NK-92 treated with Interleukin-12 subunit alpha and Interleukin-12 subunit beta, amount 100 ng/mL, for 24 hours (cell line): ENCODE data around the gene UQCR10.
A peak's percentile ranks its signal among the peaks of the same experiment; 100 is the strongest.

ENCODE experiments used
- DNase-seq: peaks from one replicate; lab custom pipeline; 2025; lab: John Stamatoyannopoulos, UW

UQCR10 gene

DNA sequence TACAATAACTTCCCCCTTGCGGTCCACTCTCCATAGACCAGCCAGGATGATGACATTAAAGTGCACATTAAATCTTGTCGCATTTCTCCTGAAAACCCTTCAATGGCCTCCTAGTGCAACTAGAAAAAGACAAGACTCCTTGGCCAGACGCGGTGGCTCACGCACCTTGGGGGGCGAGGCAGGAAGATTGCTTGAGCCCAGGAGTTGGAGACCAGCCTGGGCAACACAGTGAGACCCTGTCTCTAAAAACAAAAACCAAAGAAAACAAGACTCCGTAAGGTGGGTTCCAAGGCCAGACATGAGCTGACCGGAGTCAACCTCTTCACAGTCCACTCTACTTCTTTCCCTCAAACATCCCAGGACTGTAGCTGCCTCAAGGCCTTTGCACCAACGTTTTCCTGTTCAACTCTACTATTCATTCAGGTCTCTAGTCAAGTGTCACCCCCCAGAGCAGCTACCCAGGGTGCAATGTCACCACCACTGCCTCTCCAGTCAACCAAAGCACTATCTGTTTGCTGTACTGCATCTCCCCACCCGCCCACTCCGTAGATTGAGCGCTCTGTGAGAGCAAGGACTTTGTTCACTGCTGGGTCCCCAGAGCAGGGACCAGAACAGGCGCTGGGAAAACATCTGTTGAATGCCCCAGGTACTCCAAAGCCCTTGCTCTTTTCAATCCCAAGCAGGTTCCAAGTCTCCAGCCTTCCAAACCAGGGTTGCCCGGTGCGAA lies 1.1 kb upstream of the UQCR10 start:
- no peak for DNase-seq

DNA sequence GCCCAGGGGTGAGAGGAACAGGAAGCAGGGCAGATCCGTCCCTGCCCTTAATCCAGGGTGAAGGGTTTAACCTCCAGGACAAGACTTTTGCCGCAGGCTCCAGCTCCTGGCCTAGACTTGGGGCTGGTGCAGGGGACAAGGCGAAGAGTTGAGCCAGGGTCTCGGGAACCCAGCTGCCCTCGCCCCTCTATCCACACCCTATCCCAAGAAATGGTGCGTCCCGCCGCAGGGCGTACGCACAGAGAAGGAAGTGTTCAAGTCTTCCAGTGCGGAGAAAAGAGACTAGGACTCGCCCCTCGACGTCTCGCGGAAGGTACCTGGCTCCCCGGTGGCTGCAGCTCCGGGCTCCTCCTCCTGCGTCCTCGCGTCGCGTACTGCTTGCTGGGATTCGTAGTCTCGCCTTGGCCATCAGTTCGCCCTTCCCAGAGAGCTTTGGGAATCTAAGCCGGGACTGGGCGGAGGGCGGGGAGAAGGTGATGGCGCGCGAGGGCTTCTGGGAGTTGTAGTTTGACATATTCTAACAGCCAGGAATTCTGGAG lies 468 bp upstream of the UQCR10 start, which contains the start of gene ZMAT5:
Gene ZMAT5 (minus strand): TSS at position 376 of the 539 bp plus-strand sequence. CDS start 18,463 bp downstream, outside the sequence.
- peak; percentile 86 for DNase-seq

DNA sequence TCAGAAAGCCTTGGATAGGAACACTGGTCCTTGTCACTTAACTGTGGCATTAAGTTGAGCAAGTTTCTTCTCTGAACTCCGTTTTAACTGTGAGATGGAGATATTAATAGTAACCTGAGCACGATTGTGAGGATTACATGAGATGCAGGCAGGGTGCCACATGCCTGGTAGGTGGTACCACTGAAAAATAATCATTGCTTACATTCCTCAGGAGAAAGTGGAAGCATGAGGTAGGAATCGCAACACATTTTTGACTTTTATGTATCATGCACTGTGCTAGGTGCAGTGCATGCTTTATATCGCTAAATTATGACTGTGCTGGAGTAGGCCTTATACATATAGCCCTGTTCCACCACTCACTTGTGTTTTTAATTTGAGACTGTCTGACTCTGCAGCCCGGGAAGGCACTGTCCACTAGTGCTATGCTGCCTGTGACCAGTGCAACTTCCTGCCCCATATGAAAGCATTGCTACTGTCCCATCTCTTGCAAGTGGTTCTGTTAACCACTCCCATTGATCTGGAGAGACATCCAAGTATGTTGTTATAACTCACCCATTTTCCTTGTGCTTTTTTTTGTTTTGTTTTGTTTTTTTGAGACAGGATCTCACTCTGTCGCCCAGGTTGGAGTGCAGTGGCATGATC lies 1.0 kb downstream of the UQCR10 start:
- DNase-seq, result no peak

DNA sequence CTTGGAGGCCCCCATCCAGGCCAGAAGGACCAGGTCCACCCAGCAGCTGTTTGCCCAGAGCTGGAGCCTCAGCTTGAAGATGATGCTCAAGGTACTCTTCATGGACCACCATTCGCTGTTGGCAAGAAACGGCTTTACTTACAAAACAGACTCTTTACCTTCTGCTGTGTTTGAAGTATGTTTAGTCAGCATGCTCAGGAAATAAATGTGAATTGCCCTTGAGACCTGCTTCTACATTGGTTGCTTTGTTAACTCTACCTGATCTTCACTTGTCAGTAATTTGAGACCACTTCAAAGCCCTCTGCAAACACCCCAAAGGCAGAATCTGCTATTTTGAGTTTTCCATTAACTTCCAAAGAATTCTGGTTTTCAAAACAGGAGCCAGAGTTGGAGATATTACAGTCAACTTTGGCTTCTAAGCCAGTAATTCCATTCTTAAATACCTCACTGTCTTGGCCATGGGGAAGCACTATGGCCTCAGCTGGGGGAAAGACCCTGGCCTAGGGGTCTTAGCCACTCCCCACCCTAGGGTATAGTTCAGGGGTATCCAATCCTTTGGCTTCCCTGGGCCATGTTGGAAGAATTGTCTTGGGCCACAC lies 2.7 kb downstream of the UQCR10 start:
- DNase-seq, result no peak

DNA sequence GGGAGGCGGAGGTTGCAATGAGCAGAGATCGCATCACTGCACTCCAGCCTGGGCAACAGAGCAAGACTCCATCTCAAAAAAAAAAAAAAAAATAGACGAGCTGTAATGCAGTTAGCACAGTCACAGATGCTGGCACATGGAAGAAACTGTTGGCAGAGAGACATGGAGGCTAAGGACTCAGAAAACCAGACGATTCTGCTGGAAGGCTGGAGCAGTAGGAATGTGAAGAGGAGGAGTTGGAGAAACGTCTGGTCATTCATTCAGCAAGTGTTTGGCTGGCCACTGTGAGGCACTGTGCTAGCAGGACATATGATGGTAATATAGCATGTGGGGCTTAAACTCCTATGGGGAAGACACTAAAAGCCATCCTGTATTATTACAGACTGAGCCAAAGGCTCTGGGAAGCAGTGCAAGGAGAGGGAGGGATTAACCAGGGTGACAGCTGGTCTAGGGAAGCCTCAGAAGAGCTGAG lies 5.0 kb downstream of the UQCR10 start:
- no peak for DNase-seq

DNA sequence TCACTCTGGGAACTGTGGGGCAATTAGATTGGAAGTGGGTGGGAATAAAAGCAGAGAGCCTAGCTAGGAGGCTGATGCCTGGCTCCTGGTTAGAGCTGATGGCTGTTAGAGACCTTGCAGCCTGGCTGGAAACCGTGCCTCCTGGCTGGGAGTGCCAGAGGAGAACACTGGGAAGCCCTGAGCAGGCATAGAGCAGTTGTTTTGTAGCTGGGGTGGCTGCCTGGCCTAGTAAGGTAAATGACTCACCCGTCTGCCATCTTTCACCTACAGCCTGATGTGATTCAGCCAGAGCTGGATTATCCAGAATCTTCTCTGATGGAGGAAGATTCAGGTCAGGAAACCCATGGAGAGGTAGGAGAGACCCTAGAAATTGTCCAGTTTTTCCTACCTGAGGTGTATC lies 6.1 kb downstream of the UQCR10 start:
- no peak for DNase-seq

DNA sequence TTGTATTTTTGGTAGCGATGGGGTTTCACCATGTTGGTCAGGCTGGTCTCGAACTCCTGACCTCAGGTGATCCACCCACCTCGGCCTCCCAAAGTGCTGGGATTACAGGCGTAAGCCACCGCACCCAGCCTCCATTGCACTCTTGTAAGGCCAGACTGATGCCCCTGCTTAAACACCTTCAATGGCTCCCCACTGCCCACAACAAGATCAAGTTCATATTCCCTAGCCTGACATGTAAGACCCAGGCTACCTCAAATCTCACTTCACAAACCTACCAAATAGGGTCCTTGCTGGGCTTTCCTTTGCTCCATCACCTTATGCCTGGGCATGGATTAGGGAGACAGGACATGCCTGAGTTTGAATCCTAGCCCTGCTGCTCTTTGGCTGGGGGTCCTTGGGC lies 13.1 kb downstream of the UQCR10 start:
- DNase-seq, result no peak

DNA sequence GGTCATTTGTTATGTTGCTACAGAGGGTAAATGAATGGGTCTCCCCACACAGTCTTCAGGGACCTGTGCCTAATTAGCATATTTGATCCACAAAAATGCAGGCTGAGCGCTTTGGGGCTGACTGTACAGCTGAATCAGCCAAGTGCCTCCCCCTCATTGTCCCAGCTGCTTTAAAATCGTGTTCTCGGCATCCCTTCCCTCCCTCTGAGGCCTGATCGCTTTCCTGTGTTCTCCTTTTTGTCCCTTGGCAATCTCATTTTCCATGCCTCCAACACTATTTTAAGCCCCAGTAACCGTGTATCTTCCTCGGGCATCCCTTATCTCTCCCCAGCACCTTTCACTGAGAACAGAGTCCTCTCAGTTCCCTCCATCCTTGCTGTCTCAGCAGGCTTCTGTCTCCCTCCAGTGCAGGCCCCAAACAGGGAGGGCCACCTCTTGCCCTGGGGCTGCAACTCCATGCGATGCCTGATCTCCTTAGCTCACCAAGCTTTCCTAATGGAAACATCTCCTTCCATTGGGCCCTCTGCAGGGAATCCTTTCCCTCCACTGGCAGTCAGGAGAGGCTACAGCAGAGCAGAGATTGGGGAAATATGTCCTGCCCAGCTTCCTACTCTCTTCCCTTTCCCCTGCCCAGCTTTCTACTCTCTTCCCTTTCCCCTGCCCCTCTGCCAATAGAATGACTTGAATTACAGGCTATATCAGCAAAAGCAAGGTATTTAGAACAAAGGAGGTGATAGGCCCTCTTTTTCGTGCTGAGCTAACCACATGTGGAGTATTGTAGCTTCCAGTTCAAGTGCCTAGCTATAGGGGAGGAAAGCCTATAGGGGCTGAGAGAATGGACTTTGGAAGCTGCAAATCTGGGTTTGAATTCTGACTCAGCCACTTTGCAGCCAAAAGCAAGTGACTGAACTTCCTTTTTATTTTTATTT lies 13.8 kb downstream of the UQCR10 start:
- no peak for DNase-seq

DNA sequence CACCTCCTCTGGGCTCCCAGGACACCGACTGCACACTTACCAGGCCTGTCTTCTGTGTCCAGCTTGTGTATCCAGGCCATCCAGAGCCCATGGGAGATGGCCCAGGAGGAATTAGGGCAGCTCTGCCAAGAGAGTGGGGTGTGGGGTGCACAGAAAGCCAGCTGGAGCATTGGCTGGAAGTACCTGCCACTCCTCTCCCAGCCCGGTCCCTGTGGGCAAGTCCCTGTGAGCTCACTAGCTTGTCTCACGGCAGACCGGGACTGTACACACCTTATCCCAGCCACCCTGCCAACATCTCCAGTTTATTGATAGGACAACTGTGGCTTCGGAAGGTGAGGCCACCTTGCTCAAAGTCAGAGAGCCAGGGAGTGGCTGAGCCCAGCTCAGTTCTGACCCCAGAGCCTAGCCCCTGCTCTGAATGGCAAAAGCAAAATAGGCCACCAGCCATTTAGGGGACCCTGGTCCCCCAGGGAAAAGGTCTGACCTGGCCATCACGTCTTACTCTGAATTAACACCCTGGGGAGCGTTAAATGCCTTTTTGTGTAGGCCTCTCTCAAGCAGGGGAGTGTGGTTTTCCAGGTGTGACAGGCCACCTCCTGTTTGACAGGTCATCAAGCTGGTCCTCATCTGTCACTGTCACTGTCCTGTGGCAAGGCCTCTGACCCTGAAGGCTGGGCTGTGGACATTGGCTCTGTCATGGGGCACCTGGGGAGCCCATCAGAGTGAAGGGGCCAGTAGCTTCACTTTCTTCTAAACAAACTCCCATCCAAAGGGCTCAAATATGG lies 15.1 kb downstream of the UQCR10 start:
- no peak for DNase-seq

DNA sequence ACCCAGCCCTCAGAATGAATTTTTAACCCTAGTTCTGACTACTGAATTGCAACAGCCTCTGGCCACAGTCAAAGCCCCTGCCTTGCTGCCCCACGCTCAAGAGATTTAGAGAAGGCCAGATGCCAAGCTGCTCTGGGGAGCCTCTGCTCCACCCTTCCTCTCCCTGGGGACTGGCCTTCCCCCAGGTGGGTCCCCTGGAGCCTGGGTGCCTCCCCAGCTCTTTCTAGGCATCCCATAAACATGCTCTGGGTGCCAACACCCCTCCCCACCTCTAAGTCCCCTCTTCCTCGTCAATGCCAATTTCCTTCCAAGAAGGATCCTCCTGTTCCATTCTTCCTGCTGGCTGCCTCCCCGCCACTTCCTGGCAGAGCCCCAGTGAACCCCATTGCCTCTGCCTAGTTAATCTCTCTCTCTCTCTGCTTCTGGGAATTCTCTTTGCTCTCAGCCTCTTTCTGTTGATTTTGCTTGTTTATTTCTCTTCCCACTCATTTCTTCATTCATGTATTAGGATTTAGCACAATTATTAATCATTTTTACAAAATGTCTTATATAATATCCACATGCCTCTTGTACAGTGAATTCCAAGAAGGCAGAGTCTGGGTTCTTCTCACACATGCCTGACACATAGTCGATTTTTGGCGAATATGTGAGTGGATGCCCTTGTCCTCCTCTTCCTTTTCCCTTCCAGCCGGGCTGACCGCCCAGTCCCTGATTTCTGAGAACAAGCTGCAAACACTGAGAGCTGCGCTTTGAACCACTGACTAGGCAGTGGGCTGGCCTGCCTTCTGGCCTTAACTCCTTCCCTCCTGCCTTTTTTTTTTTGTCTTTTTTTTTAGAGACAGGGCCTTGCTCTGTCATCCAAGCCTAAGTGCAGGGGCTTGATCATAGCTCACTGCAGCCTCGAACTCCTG lies 17.5 kb downstream of the UQCR10 start:
- DNase-seq, result no peak

DNA sequence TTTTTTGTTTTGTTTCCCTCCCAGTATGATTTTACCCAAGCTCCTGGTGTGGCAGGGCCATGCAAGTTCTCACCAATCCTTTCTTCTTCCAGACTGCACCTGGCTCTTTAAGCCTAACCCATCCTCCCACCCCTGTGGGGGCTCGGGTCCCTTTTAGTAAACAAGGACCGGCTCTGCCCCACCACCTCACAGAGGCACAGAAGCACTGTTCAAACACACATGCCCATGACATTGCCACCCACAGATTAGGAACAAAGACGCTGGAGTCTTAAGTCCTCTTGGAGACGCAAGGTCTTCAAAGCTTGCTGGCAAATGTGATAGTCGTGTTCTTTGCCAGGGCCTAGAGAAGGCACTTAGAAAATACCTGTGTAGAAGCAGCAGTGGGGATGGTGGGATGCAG lies 18.9 kb downstream of the UQCR10 start:
- no peak for DNase-seq

DNA sequence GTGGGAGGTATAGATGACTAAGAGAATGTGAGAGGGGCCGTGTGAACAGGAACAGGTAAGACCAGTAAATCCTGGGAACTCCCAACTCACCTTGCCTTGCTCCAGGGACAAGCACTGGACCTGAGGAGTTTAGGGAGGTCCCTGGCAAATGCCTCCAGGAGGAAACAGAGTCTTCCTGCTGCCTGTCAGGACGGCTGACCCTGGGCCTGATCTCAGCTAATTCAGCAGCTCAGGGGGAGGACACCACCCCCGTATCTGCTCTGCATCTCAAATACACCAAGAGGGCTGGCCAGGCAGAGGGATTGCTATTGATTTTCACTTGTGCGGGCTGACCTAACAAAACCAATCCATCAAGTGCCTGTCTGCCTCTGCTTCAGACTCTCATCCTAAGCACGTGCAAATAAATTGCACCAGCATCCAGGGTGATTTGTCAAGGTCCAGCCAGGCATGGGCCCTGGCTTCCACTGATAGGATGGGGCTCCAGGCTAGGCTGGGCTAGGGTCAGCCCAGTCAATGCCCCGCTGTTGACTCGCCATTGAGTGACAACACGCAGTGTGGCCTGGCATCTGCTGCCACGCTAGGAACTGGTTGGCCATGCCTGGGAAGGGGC lies 20.3 kb downstream of the UQCR10 start:
- DNase-seq, result no peak

DNA sequence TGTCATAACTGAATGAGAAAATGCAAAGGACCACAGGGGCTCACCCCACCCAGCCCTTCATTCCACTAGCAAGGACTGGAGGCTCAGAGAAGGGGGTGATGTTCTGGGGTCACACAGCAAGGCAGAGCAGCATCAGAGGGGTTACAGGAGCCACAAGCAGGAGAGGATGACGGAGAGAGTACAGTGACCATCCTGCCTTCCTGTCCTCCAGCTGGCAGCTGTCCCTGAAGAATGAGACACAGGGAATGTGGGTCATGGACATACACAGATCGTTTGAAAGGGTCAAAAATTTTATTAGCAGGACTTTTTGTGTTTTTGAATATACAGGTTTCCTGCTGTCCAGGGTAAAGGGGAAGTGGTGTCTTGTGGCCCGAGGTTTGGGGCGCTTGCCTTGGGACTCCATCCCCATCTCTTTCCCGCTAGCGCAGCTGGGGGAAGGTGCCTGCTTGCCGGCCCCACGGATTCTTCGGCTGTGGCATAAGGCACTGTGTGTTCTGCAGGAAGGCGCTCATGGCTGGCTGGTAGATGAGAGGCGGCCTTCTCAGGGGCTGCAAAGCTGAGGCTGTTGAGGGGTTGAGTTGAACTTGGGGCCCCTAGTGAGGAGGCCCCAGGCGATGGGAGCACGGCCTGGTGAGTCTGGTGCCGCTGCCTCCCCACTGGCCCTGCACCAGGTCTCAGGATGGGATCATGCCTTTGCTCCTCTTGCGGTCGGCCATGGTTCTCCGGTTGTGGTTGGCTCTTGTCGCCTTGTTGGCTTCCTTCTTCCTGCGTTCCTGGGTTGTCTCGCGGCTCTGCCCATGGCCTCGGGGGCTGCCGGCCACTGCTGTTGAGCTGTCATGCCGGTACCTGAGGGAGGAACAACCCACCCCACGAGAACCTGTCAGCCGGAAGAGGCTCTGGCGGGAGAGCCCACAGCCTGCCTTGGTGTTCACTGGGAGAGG lies 21.4 kb downstream of the UQCR10 start:
- no peak for DNase-seq

DNA sequence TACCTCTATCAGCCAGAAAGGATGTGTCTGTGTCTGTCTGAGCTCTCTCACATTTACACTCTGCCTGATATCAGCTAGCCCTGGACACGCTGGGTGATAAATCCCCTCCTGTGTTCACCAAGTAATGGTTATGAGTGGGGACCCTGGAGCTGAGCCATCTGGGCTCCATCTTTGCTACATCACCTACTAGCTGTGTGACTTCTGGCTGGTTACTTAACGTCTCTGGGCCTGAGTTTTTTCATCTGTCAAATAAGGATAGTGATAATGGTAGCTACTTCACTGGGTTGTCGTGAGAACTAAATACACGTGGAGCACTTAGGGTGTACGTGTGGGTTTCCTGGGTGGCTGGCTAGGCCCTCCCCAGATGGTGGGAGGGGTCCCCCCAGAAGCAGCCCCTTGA lies 22.9 kb downstream of the UQCR10 start:
- DNase-seq, result no peak

DNA sequence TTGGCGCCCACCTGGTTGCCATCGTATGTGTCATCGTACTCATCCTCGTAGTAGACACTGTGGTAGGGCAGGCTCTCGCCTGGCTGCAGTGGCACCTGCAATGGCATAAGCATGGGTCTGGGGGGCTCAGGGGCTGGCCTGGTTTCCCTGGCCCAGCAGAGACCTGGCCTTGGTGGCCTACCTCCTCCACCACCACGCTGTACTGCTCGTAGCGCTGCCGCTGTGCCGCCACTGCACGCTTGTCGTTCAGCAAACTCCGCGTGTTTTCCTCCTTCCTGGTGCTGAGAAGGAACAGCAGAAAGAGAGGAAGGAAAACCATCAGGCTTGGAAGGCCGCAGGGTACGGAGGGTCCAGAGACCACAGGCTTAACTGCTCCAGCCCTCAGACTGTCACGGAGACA lies 26.2 kb downstream of the UQCR10 start:
- no peak for DNase-seq

DNA sequence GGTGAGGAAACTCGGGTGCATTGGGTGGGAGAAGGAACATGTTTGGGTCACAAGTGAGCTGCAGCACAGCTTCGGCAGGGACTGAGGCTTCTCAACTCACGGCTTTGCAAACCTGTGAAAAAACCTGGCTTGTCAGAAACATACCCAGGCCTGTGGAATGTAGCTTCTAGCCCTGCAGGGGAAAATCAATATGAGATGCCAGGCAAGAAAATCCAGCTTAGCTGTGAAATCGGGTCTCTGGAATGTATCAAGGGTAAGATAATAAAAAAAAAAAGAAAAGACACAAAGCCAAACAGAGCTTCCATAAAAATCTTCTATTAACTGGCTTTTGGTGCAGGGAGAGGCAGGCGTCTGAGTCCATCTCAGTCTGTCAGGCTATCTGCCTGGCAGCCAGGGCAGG lies 28.5 kb downstream of the UQCR10 start:
- no peak for DNase-seq

DNA sequence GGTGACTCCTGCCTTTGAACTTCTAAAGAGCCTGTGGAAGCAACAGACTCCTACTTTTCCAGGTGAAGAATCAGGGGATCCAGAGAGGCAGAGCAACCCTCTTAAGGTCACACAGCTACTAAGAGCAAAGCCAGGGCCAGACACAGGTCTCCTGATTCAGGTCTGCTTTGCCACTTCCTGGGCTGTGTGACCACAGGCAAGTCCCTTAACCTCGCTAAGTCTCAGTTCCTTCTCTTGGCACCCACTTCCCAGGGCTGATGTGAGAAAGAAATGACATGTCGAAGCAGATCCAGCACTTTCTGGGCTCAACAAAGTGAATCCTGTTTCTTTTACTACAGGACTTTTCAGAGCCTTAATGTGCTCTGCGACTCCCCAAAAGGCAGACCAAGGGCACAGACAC lies 30.2 kb downstream of the UQCR10 start:
- DNase-seq, result peak; percentile 5

DNA sequence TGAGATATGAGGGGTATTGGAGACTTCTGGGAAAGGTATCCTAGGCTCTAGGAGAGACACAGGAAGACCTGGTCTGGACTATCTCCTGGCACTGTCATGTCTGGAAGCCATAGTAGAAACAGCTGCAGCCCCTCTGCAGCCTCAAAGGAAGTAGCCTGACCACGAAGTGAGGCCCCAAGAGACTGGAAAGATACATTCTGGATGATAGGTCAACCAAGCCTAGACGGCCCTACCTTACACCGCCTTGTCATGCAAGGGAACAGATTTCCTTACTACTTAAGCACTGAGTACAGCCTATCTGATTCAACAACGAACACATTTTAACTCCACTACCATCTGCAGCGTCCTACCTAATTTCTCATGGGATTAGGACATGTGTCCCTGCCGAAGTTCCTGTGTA lies 31.1 kb downstream of the UQCR10 start:
- DNase-seq, result no peak
